Endothelial cell of umbilical vein (primary cell): Measurements from ENCODE around the gene C3orf85. TPM values are rescaled to one million over a fixed set of nuclear protein-coding genes. Genes with fewer than 3 reads are reported as not detected.

Experiments
- BruUV-seq: library from RNA; stranded (reverse); fragments of 400-500 nt; replicated peaks from 2 replicates; lab custom pipeline; 2021; lab: Mats Ljungman, UMichigan
- CTCF ChIA-PET: fragments of 300-600, 350-600 bp; sonication (Branson Sonifier 250); formaldehyde crosslinking; loops from one replicate; lab custom pipeline; 2021; ENCODE audit warnings: antibody characterized with exemption, inconsistent platforms; lab: Charles Lee
- POLR2A ChIA-PET: fragments of 300-600, 350-600 bp; sonication (Branson Sonifier 250); formaldehyde crosslinking; loops from one replicate; lab custom pipeline; 2021; ENCODE audit warnings: antibody characterized with exemption, inconsistent platforms; lab: Charles Lee
- DNase-seq: peaks from one replicate; pipeline ENCODE4 v3.0.0-alpha.2; 2011; ENCODE audit warnings: low read depth, low spot score
- FAIRE-seq: peaks from 2 replicates; lab custom pipeline; 2011; peaks lifted over from hg19 to GRCh38; lab: Jason Lieb, UNC
- H2AFZ ChIP-seq: 2 replicates; pipeline ENCODE4 v1.6.0; 2012; ENCODE audit warnings: low read depth, low read length, control low read depth, inconsistent platforms
- H3K27ac ChIP-seq: 2 replicates; pipeline ENCODE4 v1.5.1; 2011; ENCODE audit warnings: low read depth, mild to moderate bottlenecking, control low read depth, low read length, moderate library complexity; ENCODE audit not compliant: insufficient read depth
- H3K27me3 ChIP-seq, 2 experiments: 2 replicates each; pipeline versions ENCODE4 v1.6.0 to v1.6.1; 2011; ENCODE audit warnings: low read length in 2 of 2, mixed read lengths in 1 of 2; ENCODE audit not compliant: control insufficient read depth in 2 of 2, insufficient read depth in 2 of 2
- H3K36me3 ChIP-seq, 2 experiments: 2 replicates in 1 of 2; 3 replicates in 1 of 2; pipeline ENCODE4 v1.5.1; 2011; ENCODE audit warnings: low read length in 2 of 2, mild to moderate bottlenecking in 1 of 2, moderate library complexity in 1 of 2; ENCODE audit not compliant: control insufficient read depth in 2 of 2, insufficient read depth in 2 of 2; ENCODE audit errors: extremely low read depth in 1 of 2
- H3K4me1 ChIP-seq: 3 replicates; pipeline ENCODE4 v1.5.1; 2011; ENCODE audit warnings: mild to moderate bottlenecking, low read length; ENCODE audit not compliant: control insufficient read depth, insufficient read depth; ENCODE audit errors: extremely low read depth
- H3K4me2 ChIP-seq: 2 replicates; pipeline ENCODE4 v1.6.1; 2011; ENCODE audit warnings: low read length, control low read depth, mixed read lengths; ENCODE audit not compliant: insufficient read depth
- H3K4me3 ChIP-seq, 3 experiments: fragments of 200-600 bp in 1 of 3; sonication (generic), shearing (Covaris generic) in 1 of 3; replicated peaks in 1 of 3; 2 replicates each; pipeline ENCODE4 v1.5.1; 2011 to 2016; ENCODE audit warnings: control low read depth in 3 of 3, low read length in 3 of 3, mild to moderate bottlenecking in 2 of 3, inconsistent platforms in 1 of 3, low read depth in 1 of 3, moderate library complexity in 1 of 3; ENCODE audit not compliant: insufficient read depth in 1 of 3
- H3K79me2 ChIP-seq: 2 replicates; pipeline ENCODE4 v1.6.0; 2012; ENCODE audit warnings: low read length, inconsistent platforms; ENCODE audit not compliant: control insufficient read depth, insufficient read depth
- H3K9ac ChIP-seq: replicated peaks from 2 replicates; pipeline ENCODE3; 2011; ENCODE audit warnings: low read length, control low read depth; ENCODE audit not compliant: insufficient read depth; ENCODE audit errors: extremely low read depth
- H3K9me1 ChIP-seq: replicated peaks from 3 replicates; pipeline ENCODE4 v1.6.0; 2011; ENCODE audit warnings: mild to moderate bottlenecking, low read length; ENCODE audit not compliant: control insufficient read depth, insufficient read depth; ENCODE audit errors: extremely low read depth
- H3K9me3 ChIP-seq: replicated peaks from 2 replicates; pipeline ENCODE4 v1.5.1; 2012; ENCODE audit warnings: low read length, inconsistent platforms; ENCODE audit not compliant: control insufficient read depth, insufficient read depth
- H4K20me1 ChIP-seq: replicated peaks from 2 replicates; pipeline ENCODE3; 2011; ENCODE audit warnings: mild to moderate bottlenecking, low read length; ENCODE audit not compliant: control insufficient read depth, insufficient read depth; ENCODE audit errors: extremely low read depth
- CTCF ChIP-seq, 2 donors: IDR thresholded peaks; 1 replicate in 1 of 2; 2 replicates in 1 of 2; pipeline ENCODE4 v1.5.1; 2011; ENCODE audit warnings: low read length in 2 of 2, mild to moderate bottlenecking in 2 of 2, moderate library complexity in 2 of 2, control low read depth in 1 of 2, inconsistent platforms in 1 of 2, low read depth in 1 of 2; ENCODE audit not compliant: insufficient read depth in 1 of 2; ENCODE audit errors: extremely low read depth in 1 of 2
- EZH2 ChIP-seq: IDR thresholded peaks from 2 replicates; pipeline ENCODE4 v1.6.1; 2012; ENCODE audit warnings: borderline replicate concordance, low read depth, mild to moderate bottlenecking, moderate library complexity, low read length, inconsistent platforms; ENCODE audit not compliant: severe bottlenecking
- GATA2 ChIP-seq: IDR thresholded peaks from 2 replicates; pipeline ENCODE4 v1.7.0; 2011; ENCODE audit warnings: low read depth, mild to moderate bottlenecking, moderate library complexity, mixed read lengths, low read length; ENCODE audit not compliant: insufficient read length, insufficient read depth
- MYC ChIP-seq: IDR thresholded peaks from one replicate; pipeline ENCODE4 v1.6.1; 2011; ENCODE audit warnings: mild to moderate bottlenecking, low read depth, low read length
- POLR2A ChIP-seq: IDR thresholded peaks from 2 replicates; pipeline ENCODE4 v1.6.1; 2012; ENCODE audit warnings: low read depth, mild to moderate bottlenecking, control low read depth, low read length
- POLR2AphosphoS5 ChIP-seq: IDR thresholded peaks from 2 replicates; pipeline ENCODE4 v1.6.1; 2012; ENCODE audit warnings: low read depth, mild to moderate bottlenecking, control low read depth, low read length, moderate library complexity; ENCODE audit not compliant: insufficient read depth
- dilution Hi-C: fragments of 300-500 bp; cut with MboI; formaldehyde crosslinking; loops from one replicate; pipeline ENCODE4 v1.15.0; 2019; ENCODE audit warnings: low sequenced_read_pairs; ENCODE audit not compliant: extremely low pct_ligation_motif_present
- intact Hi-C: fragments of 100-400 bp; cut with micrococcal nuclease; formaldehyde crosslinking; loops from one replicate; pipeline ENCODE4 v1.10.0; 2022
- polyA plus RNA-seq, 4 experiments: library from polyadenylated mRNA; depleted of rRNA in 3 of 4; stranded (reverse) in 3 of 4; unstranded in 1 of 4; fragments of >200 nt; gene quantifications; 2 replicates each; pipeline versions ENCODE4 v1.2.1 to v1.2.3, GENCODE V29; 2011 to 2012; ENCODE audit warnings: missing spikeins in 1 of 4
- total RNA-seq: library from RNA; stranded (reverse); gene quantifications from 2 replicates; pipeline ENCODE4 v1.2.3, GENCODE V29; 2021
- TF ChIP-seq, protein P1 (sequence below): IDR thresholded peaks from 2 replicates; pipeline ENCODE4 v1.6.1; 2011; ENCODE audit not compliant: insufficient read depth, insufficient read length

The C3orf85 gene
- total and polyA plus RNA-seq, 2 donors (not counting 3 experiments of a cell fraction or from before 2014, with no cell fraction given), result not detected

DNA sequence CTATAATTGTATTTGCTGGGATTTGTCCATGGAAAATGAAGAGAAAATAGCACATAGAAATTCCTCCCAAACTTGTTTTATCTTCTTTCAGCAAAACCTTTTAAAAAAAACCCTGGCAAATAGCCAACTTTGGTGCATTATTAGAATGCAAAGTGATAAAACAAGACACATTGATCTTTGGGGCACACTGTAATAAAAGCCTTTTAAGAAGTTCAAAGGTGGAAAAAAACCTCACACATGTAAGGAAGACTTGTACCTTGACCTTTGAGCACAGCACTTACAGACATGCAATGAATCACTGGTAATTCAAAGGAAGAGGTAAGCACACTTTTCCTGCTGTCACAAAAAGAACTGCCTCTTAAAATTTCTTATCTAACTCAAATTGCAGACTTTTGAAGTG is 10.6 kb upstream of the C3orf85 start:
- CTCF ChIA-PET, result no interaction called here
- no peak for FAIRE-seq

DNA sequence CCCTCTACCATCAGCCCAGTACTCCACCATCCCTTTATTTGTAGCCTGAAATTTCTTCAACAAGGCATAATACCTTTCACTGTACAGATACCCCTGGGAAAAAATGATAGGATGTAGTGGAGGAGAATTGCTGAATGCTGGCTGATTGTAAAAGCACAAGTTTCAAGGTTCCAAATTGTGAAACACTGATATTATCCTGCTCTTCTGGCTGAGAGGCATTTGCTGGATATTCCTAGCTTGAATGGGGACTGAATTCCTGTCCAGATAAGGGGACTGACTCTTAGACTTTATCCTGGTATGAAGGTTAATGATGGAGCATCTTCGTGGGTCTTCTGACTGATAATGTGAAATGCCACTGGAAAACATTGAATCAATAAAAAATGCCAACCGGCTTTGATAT is 9.0 kb upstream of the C3orf85 start:
- ChIA-PET CTCF (no interaction called here), POLR2A (no interaction called here)
- no peak overlapping the region for H3K9ac ChIP-seq
- H3K4me1 ChIP-seq, result no peaks in the 10 kb centered on the region
- no peak overlapping the region for H3K4me3 ChIP-seq
- TF ChIP-seq POLR2AphosphoS5 (no peak), GATA2 (no peak), CTCF (IDR thresholded peaks at IDR 0.05; ENCODE audit: extremely low read depth in 1 of 2, insufficient read depth in 1 of 2, low read depth in 1 of 2, low read length in 2 of 2) (no peak)
- H3K4me2 ChIP-seq, result no peak overlapping the region
- H3K79me2 ChIP-seq, result no peaks in the 10 kb centered on the region
- no peaks in the 10 kb centered on the region for H3K27me3 ChIP-seq
- FAIRE-seq (no peak), DNase-seq (no peak)
- BruUV-seq, result no TSS peak
- dilution Hi-C loops, result no loop called here
- H3K9me3 ChIP-seq, result no peaks in the 10 kb centered on the region
- no peaks in the 10 kb centered on the region for H3K36me3 ChIP-seq
- no peaks in the 10 kb centered on the region for H3K9me1 ChIP-seq
- H3K27ac ChIP-seq, result no peak overlapping the region
- H4K20me1 ChIP-seq, result no peaks in the 10 kb centered on the region
- intact Hi-C loops, result no loop called here
- H2AFZ ChIP-seq, result no peak overlapping the region

More for the DNA sequence above, 10.6 kb upstream of the C3orf85 start:
- Histone ChIP-seq H3K36me3 (no peaks in the 10 kb centered on the region), H3K4me1 (no peaks in the 10 kb centered on the region), H3K4me3 (no peak overlapping the region), H2AFZ (no peak overlapping the region), H3K27ac (no peak overlapping the region), H3K9ac (no peak overlapping the region), H3K79me2 (no peaks in the 10 kb centered on the region), H3K9me1 (no peaks in the 10 kb centered on the region), H3K27me3 (no peaks in the 10 kb centered on the region), H3K9me3 (no peaks in the 10 kb centered on the region), H4K20me1 (no peaks in the 10 kb centered on the region), H3K4me2 (no peak overlapping the region)
- no TSS peak for BruUV-seq
- no peak for TF ChIP-seq MYC
- no peak for TF ChIP-seq EZH2
- TF ChIP-seq POLR2A, result no peak
- no peak for TF ChIP-seq POLR2AphosphoS5
- TF ChIP-seq, protein P1, sequence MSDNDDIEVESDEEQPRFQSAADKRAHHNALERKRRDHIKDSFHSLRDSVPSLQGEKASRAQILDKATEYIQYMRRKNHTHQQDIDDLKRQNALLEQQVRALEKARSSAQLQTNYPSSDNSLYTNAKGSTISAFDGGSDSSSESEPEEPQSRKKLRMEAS, result no peak
- intact Hi-C loops (no loop called here), dilution Hi-C loops (no loop called here)
- POLR2A ChIA-PET, result no interaction called here
- DNase-seq, result no peak
